OCI-LY7 (cell line): ENCODE results near the gene STAG1.

Source experiments
- CTCF ChIP-seq: fragments of 200-600 bp; sonication (generic); conservative IDR thresholded peaks from 2 replicates; pipeline ENCODE4 v1.5.1; 2014; ENCODE audit warnings: mild to moderate bottlenecking, antibody characterized with exemption, low read length, moderate library complexity, mixed read lengths
- EZH2phosphoT487 ChIP-seq: fragments of 200-600 bp; sonication (generic); IDR thresholded peaks from 2 replicates; pipeline ENCODE4 v1.6.1; 2018; ENCODE audit warnings: low read depth, borderline replicate concordance, mild to moderate bottlenecking, mixed run types, antibody characterized with exemption, low read length, moderate library complexity, mixed read lengths

DNA sequence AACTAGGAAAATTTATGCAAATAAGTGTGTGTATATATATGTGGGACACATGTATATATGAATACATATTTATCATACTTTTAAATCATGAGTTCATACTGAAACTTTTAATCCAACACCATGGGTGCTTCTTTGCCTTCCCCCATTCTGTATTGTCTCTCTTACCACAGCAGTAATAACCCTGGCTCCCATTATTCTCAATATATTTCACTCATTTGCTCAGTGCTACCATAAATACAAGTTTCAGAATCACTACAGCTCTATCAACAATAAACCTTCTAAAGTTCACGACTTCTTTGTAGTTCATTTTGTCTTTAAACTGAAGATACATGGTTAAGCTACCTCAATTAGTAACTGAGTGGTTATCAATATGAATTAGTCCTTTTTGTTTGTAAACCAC lies 419.9 kb downstream of the STAG1 start:
- TF ChIP-seq CTCF (no peak), EZH2phosphoT487 (no peak)
